GM10266 (cell line): ENCODE measurements around the gene TBX21.
A peak's percentile ranks its signal among the peaks of the same experiment; 100 is the strongest.

Experiments used
- DNase-seq: peaks from one replicate; pipeline ENCODE4 v3.0.0; 2012; ENCODE audit errors: extremely low spot score
- CTCF ChIP-seq: IDR thresholded peaks from 2 replicates; pipeline ENCODE4 v1.5.1; 2012; ENCODE audit warnings: mild to moderate bottlenecking, low read depth; ENCODE audit not compliant: control insufficient read depth, insufficient read depth; ENCODE audit errors: missing control alignments

The TBX21 gene

DNA sequence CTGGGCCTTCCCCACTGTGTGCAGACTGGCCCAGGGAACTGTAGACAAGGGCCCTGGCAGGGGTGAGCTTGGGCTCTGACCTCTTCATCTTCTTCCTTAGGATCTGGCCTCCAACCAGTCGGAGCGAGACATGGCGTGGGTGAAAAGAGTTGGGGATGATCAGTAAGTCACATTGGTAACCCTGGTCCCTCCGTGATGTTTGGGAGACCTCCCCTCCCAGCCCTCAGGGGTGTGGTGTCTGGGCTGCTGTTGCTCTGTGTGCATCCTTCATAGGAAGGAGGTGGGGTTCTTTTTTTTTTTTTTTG, 33.5 kb upstream of the TBX21 start:
- no peak for DNase-seq
- no peak for TF ChIP-seq CTCF

GRCh38 chr17:47700471-47701449, 32.3 kb upstream of the TBX21 start:
- peak; percentile 25 for DNase-seq
- TF ChIP-seq CTCF: no peak

GRCh38 chr17:47701608-47702007, 31.4 kb upstream of the TBX21 start:
- TF ChIP-seq CTCF: no peak
- no peak for DNase-seq

DNA sequence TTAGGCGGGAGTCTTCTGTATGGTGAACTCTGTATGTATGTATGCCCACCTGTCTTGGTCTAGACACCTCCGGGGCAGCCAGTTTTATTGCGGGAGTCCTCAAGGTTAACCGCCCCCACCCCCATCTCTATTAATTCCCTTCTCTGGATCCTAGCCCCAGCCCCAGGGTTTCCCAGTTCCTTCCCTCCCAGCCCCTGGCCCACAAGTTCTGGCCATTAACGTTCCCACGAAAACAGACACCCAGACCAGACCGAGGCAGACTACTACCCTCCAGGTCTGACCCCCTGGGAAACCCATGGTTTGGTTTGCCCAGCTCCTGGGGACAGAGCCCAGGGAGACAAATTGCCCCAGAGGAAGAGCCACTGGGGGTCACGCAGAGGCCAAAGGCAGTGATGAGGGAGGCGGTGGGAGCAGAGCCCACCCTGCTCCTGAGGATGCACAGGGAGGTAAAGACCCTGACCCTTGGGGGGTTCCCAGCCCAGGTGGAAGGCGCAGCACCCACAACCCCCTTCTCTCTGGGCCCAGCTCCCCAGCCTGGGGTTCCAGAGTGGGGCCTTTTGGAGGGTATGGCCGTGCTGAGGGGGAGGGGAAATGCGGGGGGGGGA, 30.5 kb upstream of the TBX21 start:
- DNase-seq: no peak
- TF ChIP-seq CTCF: no peak

GRCh38 chr17:47703191-47703591, 29.8 kb upstream of the TBX21 start:
- no peak for TF ChIP-seq CTCF
- peak; percentile 69 for DNase-seq

GRCh38 chr17:47703671-47704070, 29.4 kb upstream of the TBX21 start:
- TF ChIP-seq CTCF: no peak
- DNase-seq: no peak

- TF ChIP-seq CTCF: no peak
- no peak for DNase-seq
Observed at GRCh38 chr17:47704116-47704515, 28.9 kb upstream of the TBX21 start.
